Measurements from ENCODE around the gene ELAPOR2.

ELAPOR2 gene

GRCh38 chr7:87094322-87094721, 34.9 kb upstream of the ELAPOR2 start:
- no peak for DNase-seq
- no peak for TF ChIP-seq CTCF (IDR thresholded peaks at IDR 0.05; ENCODE audit: low read depth, low read length)
- Histone ChIP-seq H3K36me3 (no peaks in the 10 kb centered on the region), H3K9me3 (no peaks in the 10 kb centered on the region), H3K4me1 (no peaks in the 10 kb centered on the region), H3K27me3 (no peaks in the 10 kb centered on the region; the same call in 1 of the 2 replicates), H3K4me3 (ENCODE audit: low read depth, low read length) (no peak overlapping the region)

DNA sequence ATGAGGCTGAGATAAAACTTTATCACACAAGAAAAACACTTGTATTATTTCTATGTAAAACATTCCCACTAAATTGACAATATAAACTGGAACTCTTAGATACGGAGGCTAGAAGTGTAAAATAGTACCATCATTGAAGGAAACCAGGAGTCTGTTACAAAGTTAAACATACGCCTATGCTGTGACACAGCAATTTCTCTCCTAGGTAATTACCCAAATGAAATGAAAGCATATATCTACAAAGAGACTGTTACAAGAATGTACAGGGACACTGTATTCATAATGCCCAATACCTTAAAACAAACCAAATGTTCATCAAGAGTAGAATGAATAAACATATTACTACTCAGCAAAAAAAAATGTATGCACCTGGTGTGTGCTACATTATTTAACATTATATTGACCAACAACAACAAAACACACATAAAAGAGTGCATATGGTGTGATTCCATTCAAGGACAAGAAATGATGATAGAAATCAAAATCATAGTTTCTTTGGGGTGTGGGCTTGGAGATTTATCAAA, 33.2 kb upstream of the ELAPOR2 start:
- no peaks in the 10 kb centered on the region for H3K4me1 ChIP-seq
- DNase-seq = no peak
- H3K4me3 ChIP-seq (ENCODE audit: low read depth, low read length) = no peak overlapping the region
- no peak for TF ChIP-seq CTCF (IDR thresholded peaks at IDR 0.05; ENCODE audit: low read depth, low read length)
- H3K36me3 ChIP-seq = no peaks in the 10 kb centered on the region
- H3K27me3 ChIP-seq = no peaks in the 10 kb centered on the region; the same call in 1 of the 2 replicates
- no peaks in the 10 kb centered on the region for H3K9me3 ChIP-seq

GRCh38 chr7:87091487-87092066, 32.1 kb upstream of the ELAPOR2 start:
- Histone ChIP-seq H3K9me3 (no peaks in the 10 kb centered on the region), H3K4me1 (no peaks in the 10 kb centered on the region)
- DNase-seq = no peak

DNA sequence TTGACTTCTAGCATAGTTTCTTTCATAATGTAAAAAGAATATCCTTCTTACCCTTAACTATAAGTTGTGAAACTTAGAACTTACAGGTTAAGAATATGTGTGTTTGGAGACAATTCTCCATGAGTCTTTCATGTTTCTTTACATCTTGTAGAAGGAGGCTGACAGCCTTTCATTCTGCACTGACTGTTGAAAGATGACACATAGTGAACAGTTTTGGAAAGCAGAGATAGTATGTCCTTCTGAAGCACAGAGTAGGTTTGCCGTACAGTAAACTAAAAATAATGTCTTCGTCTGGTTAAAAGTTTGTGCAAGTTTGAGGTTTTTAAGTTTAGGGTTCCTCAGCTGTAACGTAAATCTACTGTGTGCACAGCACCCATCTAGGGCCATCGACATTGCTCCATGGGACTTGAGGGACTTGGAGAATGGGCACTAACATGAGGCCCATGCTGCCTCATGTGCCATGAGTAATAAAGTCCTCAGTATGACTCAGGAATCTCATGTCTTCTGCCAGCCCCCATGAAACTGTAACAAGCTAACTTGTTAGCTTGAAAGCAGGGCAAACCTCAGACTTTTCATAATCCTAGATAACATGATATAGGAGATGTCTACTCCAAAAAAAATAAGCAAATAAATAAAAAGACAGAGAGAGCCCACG, 24.5 kb upstream of the ELAPOR2 start:
- Histone ChIP-seq H3K4me1 (no peaks in the 10 kb centered on the region), H3K9me3 (no peaks in the 10 kb centered on the region), H3K27me3 (no peaks in the 10 kb centered on the region), H3K36me3 (no peaks in the 10 kb centered on the region), H3K4me3 (ENCODE audit: low read depth, low read length) (no peak overlapping the region)
- TF ChIP-seq CTCF (IDR thresholded peaks at IDR 0.05; ENCODE audit: low read depth, low read length) = no peak
- DNase-seq = no peak

More at GRCh38 chr7:87091487-87092066, 32.1 kb upstream of the ELAPOR2 start:
- no peak for TF ChIP-seq CTCF (IDR thresholded peaks at IDR 0.05; ENCODE audit: low read depth, low read length)
- H3K36me3 ChIP-seq = no peaks in the 10 kb centered on the region
- H3K4me3 ChIP-seq (ENCODE audit: low read depth, low read length) = no peak overlapping the region
- no peaks in the 10 kb centered on the region; the same call in 1 of the 2 replicates for H3K27me3 ChIP-seq

- H3K4me1 ChIP-seq = no peaks in the 10 kb centered on the region
- no peaks in the 10 kb centered on the region for H3K27me3 ChIP-seq
- H3K4me3 ChIP-seq (ENCODE audit: low read depth, low read length) = no peak overlapping the region
- no peaks in the 10 kb centered on the region for H3K9me3 ChIP-seq
- TF ChIP-seq CTCF (IDR thresholded peaks at IDR 0.05; ENCODE audit: low read depth, low read length) = no peak
- no peak for DNase-seq
- H3K36me3 ChIP-seq = no peaks in the 10 kb centered on the region
Observed at GRCh38 chr7:87082675-87083074, 23.2 kb upstream of the ELAPOR2 start.
